Erythroblast (primary cell): Measurements from ENCODE around the gene KIRREL3.

Experiments
- GATA1 ChIP-seq: IDR thresholded peaks from 2 replicates; pipeline ENCODE4 v1.6.1; 2011; ENCODE audit warnings: low read depth, mild to moderate bottlenecking, control low read depth, low read length, moderate library complexity
- POLR2A ChIP-seq: IDR thresholded peaks from 2 replicates; pipeline ENCODE4 v1.6.1; 2011; ENCODE audit warnings: mild to moderate bottlenecking, low read length

- no peak for TF ChIP-seq POLR2A
- no peak for TF ChIP-seq GATA1
Observed at GRCh38 chr11:126686938-126687337, 313.6 kb downstream of the KIRREL3 start.
